Spleen (tissue), 11 donors: ENCODE results near the gene RPLP1. TPM values are rescaled to one million over a fixed set of nuclear protein-coding genes. Genes with fewer than 3 reads are reported as not detected.

Experiments used
- DNase-seq: peaks from one replicate; pipeline ENCODE4 v3.0.0-alpha.2; 2020
- H3K27ac ChIP-seq, 8 donors: fragments of 200-600 bp; sonication (generic) in 7 of 8; 1 replicate in 4 of 8; 2 replicates in 4 of 8; pipeline versions ENCODE4 v1.5.0 to v1.8.0; 2016 to 2021; ENCODE audit warnings: inconsistent platforms in 4 of 8, mild to moderate bottlenecking in 4 of 8, moderate library complexity in 1 of 8
- H3K27me3 ChIP-seq, 7 donors: fragments of 200-600 bp; sonication (generic) in 6 of 7; replicated peaks in 1 of 7; 1 replicate in 4 of 7; 2 replicates in 3 of 7; pipeline versions ENCODE4 v1.5.0 to v1.8.0; 2016 to 2021; ENCODE audit warnings: inconsistent platforms in 3 of 7, mild to moderate bottlenecking in 1 of 7
- H3K36me3 ChIP-seq, 6 donors: fragments of 200-600 bp; sonication (generic) in 5 of 6; 1 replicate in 4 of 6; 2 replicates in 2 of 6; pipeline versions ENCODE4 v1.5.0 to v1.8.0; 2016 to 2021; ENCODE audit warnings: inconsistent platforms in 2 of 6
- H3K4me1 ChIP-seq, 6 donors: fragments of 200-600 bp; sonication (generic) in 5 of 6; 1 replicate in 3 of 6; 2 replicates in 3 of 6; pipeline versions ENCODE4 v1.5.0 to v1.8.0; 2016 to 2021; ENCODE audit warnings: inconsistent platforms in 3 of 6
- H3K4me3 ChIP-seq, 8 donors: fragments of 200-600 bp; sonication (generic) in 7 of 8; 1 replicate in 4 of 8; 2 replicates in 4 of 8; pipeline versions ENCODE4 v1.5.0 to v1.8.0; 2016 to 2021; ENCODE audit warnings: inconsistent platforms in 4 of 8, mild to moderate bottlenecking in 4 of 8, moderate library complexity in 2 of 8
- H3K9me3 ChIP-seq, 8 donors: fragments of 200-600 bp; sonication (generic) in 7 of 8; 1 replicate in 4 of 8; 2 replicates in 4 of 8; pipeline versions ENCODE4 v1.5.0 to v1.8.0; 2016 to 2021; ENCODE audit warnings: inconsistent platforms in 4 of 8
- CTCF ChIP-seq, 11 experiments: fragments of 200-600 bp in 7 of 11; fragments of 450-650 bp in 4 of 11; sonication (generic) in 4 of 11; IDR thresholded peaks in 8 of 11; conservative IDR thresholded peaks in 3 of 11; 1 replicate in 7 of 11; 2 replicates in 4 of 11; pipeline versions ENCODE4 v1.4.0 to v1.8.0; 2016 to 2021; ENCODE audit warnings: antibody characterized with exemption in 11 of 11, inconsistent platforms in 4 of 11, mild to moderate bottlenecking in 1 of 11
- POLR2A ChIP-seq, 3 donors: fragments of 450-650 bp; IDR thresholded peaks; one replicate each; pipeline ENCODE4 v1.5.1; 2017; ENCODE audit warnings: antibody characterized with exemption in 3 of 3, mild to moderate bottlenecking in 1 of 3
- POLR2AphosphoS5 ChIP-seq, 3 donors: sonication (generic); formaldehyde crosslinking; IDR thresholded peaks; one replicate each; pipeline ENCODE4 v1.5.1; 2017; ENCODE audit warnings: antibody characterized with exemption in 3 of 3
- WGBS, 5 donors: extraction: QIAGEN DNeasy Blood & Tissue Kit in 3 of 5; methylation state at CpG; one replicate each; pipeline versions ENCODE4 v1.1.5 to v1.1.7; 2013 to 2018; 5-methylcytosine and 5-hydroxymethylcytosine counted together
- intact Hi-C: fragments of 100-400 bp; cut with DNase I; formaldehyde crosslinking; loops from one replicate; pipeline ENCODE4 v1.15.0; 2023; ENCODE audit warnings: low total_unique reads
- polyA plus RNA-seq, 3 donors: library from polyadenylated mRNA; stranded (reverse); fragments of 200-250 nt; gene quantifications; one replicate each; pipeline ENCODE4 v1.2.1, GENCODE V29; 2013
- total RNA-seq, 7 donors: library from RNA; depleted of rRNA in 3 of 7; stranded (reverse); fragments of >200 nt in 3 of 7; fragmentation: NEBNext Ultra II Directional in 4 of 7; extraction: Animal tissue kit (Norgen Biotek cat#: 25700) in 4 of 7; gene quantifications; one replicate each; pipeline versions ENCODE4 v1.1.0 to v1.2.1, GENCODE V29; 2016 to 2021
- donor health status: healthy with polysubstance abuse.
- donor health status: DM: no; HTN: no; CAD: no; lungs with moderate emphysema.
- donor health status: DM: no; HTN: no; CAD: no.
- donor health status: Bipolar disorder and iron deficiency.
- donor health status: healthy.
- donor health status: DM: no; HTN: no; CAD: no.
- donor health status: DM: yes; HTN: yes; CAD: no.

The RPLP1 gene
- total and polyA plus RNA-seq, 10 donors = 439 to 3,995 (median 1,492) TPM

- H3K9me3 ChIP-seq = no peaks in the 10 kb centered on the region
- intact Hi-C loops = no loop called here
- H3K4me1 ChIP-seq = peaks cover 5 to 49% (median 25%) of the 10 kb centered on the region in 6 donors
- DNase-seq = no peak
- no peak overlapping the region for H3K4me3 ChIP-seq
- H3K27ac ChIP-seq = peak overlapping the region in 4 of 8 donors; percentile 25 to 71 (median 42)
- TF ChIP-seq POLR2AphosphoS5 (IDR thresholded peaks at IDR 0.05) (no peak), POLR2A (IDR thresholded peaks at IDR 0.05) (no peak), CTCF (IDR thresholded peaks at IDR 0.05 in 8 of 11, conservative IDR thresholded peaks at IDR 0.05 in 3 of 11) (no peak)
- WGBS, 5 donors = 82 to 91% (median 86%) methylated on average over 11 of the region's 11 CpGs
- H3K27me3 ChIP-seq = no peaks in the 10 kb centered on the region
- H3K36me3 ChIP-seq = no peaks in the 10 kb centered on the region
Observed at GRCh38 chr15:69467636-69468035, 15.0 kb downstream of the RPLP1 start.

GRCh38 chr15:69468241-69469121 lies 15.9 kb downstream of the RPLP1 start:
- Histone ChIP-seq H3K36me3 (no peaks in the 10 kb centered on the region), H3K9me3 (no peaks in the 10 kb centered on the region), H3K27me3 (no peaks in the 10 kb centered on the region), H3K4me3 (no peak overlapping the region), H3K4me1 (peaks cover 5 to 41% (median 20%) of the 10 kb centered on the region in 6 donors), H3K27ac (peak overlapping the region in 5 of 8 donors; percentile 25 to 71 (median 38))
- DNase-seq = no peak
- WGBS, 5 donors = 58 to 67% (median 60%) methylated on average over 19 of the region's 19 CpGs
- TF ChIP-seq POLR2AphosphoS5 (IDR thresholded peaks at IDR 0.05) = no peak
- no peak for TF ChIP-seq CTCF (IDR thresholded peaks at IDR 0.05 in 8 of 11, conservative IDR thresholded peaks at IDR 0.05 in 3 of 11)
- no peak for TF ChIP-seq POLR2A (IDR thresholded peaks at IDR 0.05)
- intact Hi-C loops = no loop called here

- TF ChIP-seq POLR2A (IDR thresholded peaks at IDR 0.05) (no peak), CTCF (IDR thresholded peaks at IDR 0.05 in 8 of 11, conservative IDR thresholded peaks at IDR 0.05 in 3 of 11) (no peak), POLR2AphosphoS5 (IDR thresholded peaks at IDR 0.05) (no peak)
- no peak for DNase-seq
- peak overlapping the region in 3 of 8 donors; percentile 32 to 71 (median 51) for H3K27ac ChIP-seq
- intact Hi-C loops = loop anchor here (10.0 kb wide), 1 partner anchor 1015 kb away; no protein-coding TSS in a partner anchor
- H3K36me3 ChIP-seq = no peaks in the 10 kb centered on the region
- no peaks in the 10 kb centered on the region for H3K9me3 ChIP-seq
- H3K4me3 ChIP-seq = no peak overlapping the region
- H3K27me3 ChIP-seq = peaks cover 0 to 7% (median 0%) of the 10 kb centered on the region in 7 donors
- WGBS, 5 donors = 91 to 97% (median 94%) methylated on average over 8 of the region's 8 CpGs
- peaks cover 4 to 36% (median 17%) of the 10 kb centered on the region in 6 donors for H3K4me1 ChIP-seq
Observed at GRCh38 chr15:69469467-69470201, 17.0 kb downstream of the RPLP1 start.
